GM23338 (cell line): ENCODE data around the gene IFNLR1. TPM values are rescaled to one million over a fixed set of nuclear protein-coding genes. Genes with fewer than 3 reads are reported as not detected.

Experiments used
- ATAC-seq: fragments of 200-7000 bp; cut with Tn5 transposase; 3 replicates; pipeline ENCODE4 v1.9.1; 2020
- DNase-seq: peaks from one replicate; pipeline ENCODE4 v3.0.0-alpha.2; 2015; ENCODE audit warnings: low spot score
- H2AFZ ChIP-seq: fragments of 200-600 bp; sonication (generic); 2 replicates; pipeline ENCODE4 v1.8.0; 2016; ENCODE audit warnings: antibody characterized with exemption, mild to moderate bottlenecking, moderate library complexity
- H3F3A ChIP-seq: fragments of 200-600 bp; sonication (generic); replicated peaks from 2 replicates; pipeline ENCODE4 v1.8.0; 2017; ENCODE audit warnings: antibody characterized with exemption, mixed run types, low read depth
- H3K27ac ChIP-seq: fragments of 200-600 bp; sonication (generic); 2 replicates; pipeline ENCODE4 v1.6.1; 2016; ENCODE audit warnings: low read depth
- H3K27me3 ChIP-seq: fragments of 200-600 bp; sonication (generic); 2 replicates; pipeline ENCODE4 v1.8.0; 2016; ENCODE audit warnings: mild to moderate bottlenecking, mixed run types, moderate library complexity; ENCODE audit not compliant: insufficient read depth
- H3K36me3 ChIP-seq: fragments of 200-600 bp; sonication (generic); 2 replicates; pipeline ENCODE4 v1.8.0; 2016; ENCODE audit warnings: mild to moderate bottlenecking; ENCODE audit not compliant: insufficient read depth
- H3K4me1 ChIP-seq: fragments of 200-600 bp; sonication (generic); 2 replicates; pipeline ENCODE4 v1.8.0; 2016; ENCODE audit warnings: mild to moderate bottlenecking, moderate library complexity; ENCODE audit not compliant: insufficient read depth
- H3K4me2 ChIP-seq: fragments of 200-600 bp; sonication (generic); 2 replicates; pipeline ENCODE4 v1.7.1; 2017; ENCODE audit warnings: mixed run types
- H3K4me3 ChIP-seq: fragments of 200-600 bp; sonication (generic); 2 replicates; pipeline ENCODE4 v1.6.1; 2016; ENCODE audit warnings: mixed run types
- H3K79me2 ChIP-seq: fragments of 200-600 bp; sonication (generic); replicated peaks from 2 replicates; pipeline ENCODE4 v1.8.0; 2017; ENCODE audit warnings: mild to moderate bottlenecking; ENCODE audit not compliant: insufficient read depth
- H3K9me2 ChIP-seq: fragments of 200-600 bp; sonication (generic); 2 replicates; pipeline ENCODE4 v1.8.0; 2017; ENCODE audit not compliant: insufficient read depth
- H4K20me1 ChIP-seq: fragments of 200-600 bp; sonication (generic); replicated peaks from 2 replicates; pipeline ENCODE4 v1.8.0; 2017; ENCODE audit warnings: mild to moderate bottlenecking; ENCODE audit not compliant: insufficient read depth
- H3K27ac Mint-ChIP-seq: 2 replicates; pipeline ENCODE4 v1.8.0; 2020; ENCODE audit warnings: inconsistent platforms, mild to moderate bottlenecking, moderate library complexity, mixed read lengths
- H3K27me3 Mint-ChIP-seq: 3 replicates; pipeline ENCODE4 v1.8.0; 2022; ENCODE audit warnings: low read depth, mild to moderate bottlenecking, moderate library complexity, mixed read lengths, inconsistent platforms; ENCODE audit not compliant: insufficient read depth, poor library complexity
- H3K36me3 Mint-ChIP-seq: 3 replicates; pipeline ENCODE4 v1.8.0; 2021; ENCODE audit warnings: low read depth, mild to moderate bottlenecking, inconsistent platforms, moderate library complexity, mixed read lengths
- H3K4me1 Mint-ChIP-seq: 3 replicates; pipeline ENCODE4 v1.8.0; 2020; ENCODE audit warnings: mild to moderate bottlenecking, inconsistent platforms, mixed read lengths
- H3K4me3 Mint-ChIP-seq: 3 replicates; pipeline ENCODE4 v1.8.0; 2021; ENCODE audit warnings: moderate library complexity, mild to moderate bottlenecking, inconsistent platforms, mixed read lengths
- H3K9me3 Mint-ChIP-seq: 3 replicates; pipeline ENCODE4 v1.8.0; 2020; ENCODE audit warnings: moderate library complexity, mild to moderate bottlenecking, inconsistent platforms, mixed read lengths
- CREB1 ChIP-seq: fragments of 250-450 bp; sonication (Bioruptor Pico); IDR thresholded peaks from 2 replicates; pipeline ENCODE4 v1.5.0; 2020; ENCODE audit warnings: low read depth, mild to moderate bottlenecking, moderate library complexity
- EZH2 ChIP-seq: fragments of 200-600 bp; sonication (generic); IDR thresholded peaks from one replicate; pipeline ENCODE4 v1.8.0; 2017; ENCODE audit warnings: antibody characterized with exemption, mild to moderate bottlenecking, low read depth; ENCODE audit not compliant: unreplicated experiment
- JUNB ChIP-seq: IDR thresholded peaks from one replicate; pipeline ENCODE4 v1.6.1; 2016; ENCODE audit warnings: antibody characterized with exemption; ENCODE audit not compliant: unreplicated experiment
- NANOG ChIP-seq: IDR thresholded peaks from 2 replicates; pipeline ENCODE4 v1.6.1; 2016; ENCODE audit warnings: antibody characterized with exemption, borderline replicate concordance
- POLR2AphosphoS5 ChIP-seq: IDR thresholded peaks from 2 replicates; pipeline ENCODE4 v1.6.1; 2016; ENCODE audit warnings: antibody characterized with exemption, low read depth
- REST ChIP-seq: IDR thresholded peaks from one replicate; pipeline ENCODE4 v1.6.1; 2018; ENCODE audit warnings: antibody characterized with exemption; ENCODE audit not compliant: unreplicated experiment
- STAT1 ChIP-seq: IDR thresholded peaks from one replicate; pipeline ENCODE4 v1.6.1; 2016; ENCODE audit warnings: antibody characterized with exemption; ENCODE audit not compliant: unreplicated experiment
- ZNF114 ChIP-seq: fragments of 250-450 bp; sonication (Bioruptor Pico); IDR thresholded peaks from 2 replicates; pipeline ENCODE4 v1.5.0; 2020; ENCODE audit warnings: mild to moderate bottlenecking, moderate library complexity
- ZNF462 ChIP-seq: fragments of 250-450 bp; sonication (Bioruptor Pico); IDR thresholded peaks from 2 replicates; pipeline ENCODE4 v1.5.0; 2020; ENCODE audit warnings: mild to moderate bottlenecking, moderate library complexity
- polyA plus RNA-seq: library from polyadenylated mRNA; unstranded; fragments of >200 nt; fragmentation: Nextera tagmentation; extraction: Ambion mirVana; gene quantifications from 2 replicates; pipeline ENCODE4 v1.2.1, GENCODE V29; 2016
- total RNA-seq: library from RNA; depleted of rRNA; stranded (reverse); fragments of >200 nt; shearing (Covaris generic); gene quantifications from 2 replicates; pipeline ENCODE4 v1.2.3, GENCODE V29; 2014

IFNLR1 gene
- total and polyA plus RNA-seq, 2 experiments from 2014 or later, result 4.2 to 6.2 TPM

DNA sequence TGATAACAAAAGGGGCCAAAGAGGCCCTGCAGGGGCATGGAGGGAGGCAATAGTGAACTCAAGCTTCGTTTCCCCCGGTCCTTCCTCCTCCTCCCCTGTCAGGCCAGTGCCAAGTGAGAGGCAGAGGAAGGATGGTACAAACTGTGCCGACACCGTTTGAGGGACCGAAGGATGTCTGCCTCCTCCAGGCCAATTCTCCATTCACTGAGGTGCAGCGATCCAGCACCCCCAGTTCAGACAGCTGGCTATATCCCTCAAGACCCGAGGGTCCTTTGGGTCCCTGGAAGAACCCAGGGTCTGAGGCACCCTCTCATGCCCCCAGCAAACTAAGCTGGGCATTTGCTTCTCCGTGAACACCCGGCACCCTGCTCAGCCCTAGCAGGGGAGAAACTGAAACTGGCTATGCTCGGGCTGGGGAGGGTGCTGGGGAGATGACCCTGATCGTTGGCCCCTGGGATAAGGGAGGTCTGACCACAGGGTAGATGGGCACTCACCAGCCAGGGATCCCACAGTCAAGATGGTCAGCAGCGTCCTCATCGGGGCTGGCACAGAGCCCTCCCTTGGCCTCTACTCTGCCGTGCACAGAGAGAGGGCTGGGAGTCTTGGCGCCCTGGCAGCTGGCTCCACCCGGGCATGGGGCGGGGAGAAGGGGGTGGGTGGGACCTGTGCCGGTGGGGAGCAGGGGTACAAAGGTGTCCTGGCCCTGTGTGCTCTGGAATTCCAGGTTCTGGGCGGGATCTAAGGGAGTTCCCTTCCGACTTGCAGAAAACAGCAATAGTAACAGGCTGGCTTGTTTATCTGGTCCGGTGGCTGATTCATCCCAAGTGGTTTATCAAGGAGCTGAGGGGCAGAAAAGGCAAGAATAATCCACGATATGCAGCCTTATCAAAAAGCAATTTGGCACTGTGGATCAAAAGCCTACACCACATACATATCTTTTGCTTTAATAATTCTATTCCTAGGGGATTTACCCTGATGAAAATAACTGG lies 44.2 kb downstream of the IFNLR1 start, which contains the start of gene IL22RA1 (continued):
- TF ChIP-seq ZNF462, result no peak
- TF ChIP-seq JUNB, result no peak
- no peak for TF ChIP-seq STAT1
- no peak for TF ChIP-seq CREB1 (CRISPR knock-in tag)
- no peak for TF ChIP-seq EZH2
- TF ChIP-seq NANOG, result no peak
- TF ChIP-seq POLR2AphosphoS5, result no peak

DNA sequence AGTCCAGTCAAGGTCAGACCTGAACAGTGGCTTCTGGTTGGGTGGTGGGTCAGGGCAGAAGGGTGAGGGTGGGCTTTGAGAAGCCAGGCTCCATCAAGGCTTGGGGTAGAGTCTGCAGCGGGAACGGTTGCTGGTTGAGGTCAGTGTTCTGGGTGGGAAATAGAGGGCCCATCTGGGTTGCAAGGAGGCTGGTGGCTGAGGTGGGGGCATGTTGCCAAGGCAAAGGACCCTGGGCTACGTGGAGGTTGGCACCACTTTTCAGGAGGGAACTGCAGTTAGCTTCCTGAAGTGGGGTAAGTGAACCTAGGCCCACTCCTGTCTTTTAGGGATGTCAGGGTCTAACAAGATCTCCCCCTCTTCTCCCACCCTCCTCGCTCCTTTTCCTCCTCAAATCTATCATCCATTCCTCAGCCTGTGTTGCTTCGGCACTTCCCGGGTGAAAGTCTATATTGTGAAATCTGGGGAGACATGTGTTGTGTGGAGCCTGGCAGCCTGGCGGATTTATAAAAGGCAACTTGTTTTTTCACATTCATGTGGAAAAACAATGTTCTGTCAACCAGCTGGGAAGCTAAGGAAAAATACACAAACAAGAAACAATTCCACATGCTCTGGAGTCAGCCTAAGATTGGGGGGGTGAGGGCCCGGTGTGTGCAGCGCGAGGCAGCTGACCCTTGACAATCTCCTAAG lies 45.6 kb downstream of the IFNLR1 start:
- Mint-ChIP-seq H3K27ac (no peak overlapping the region), H3K27me3 (peaks cover 11% of the 10 kb centered on the region), H3K4me1 (no peaks in the 10 kb centered on the region; the same call in 1 of the 3 replicates), H3K4me3 (no peak overlapping the region), H3K36me3 (no peaks in the 10 kb centered on the region), H3K9me3 (no peaks in the 10 kb centered on the region)
- Histone ChIP-seq H3K27me3 (no peaks in the 10 kb centered on the region), H4K20me1 (no peaks in the 10 kb centered on the region), H3K9me2 (no peaks in the 10 kb centered on the region), H3K4me1 (no peaks in the 10 kb centered on the region), H3F3A (no peaks in the 10 kb centered on the region), H3K27ac (no peak overlapping the region), H2AFZ (no peak overlapping the region), H3K4me2 (no peak overlapping the region), H3K79me2 (no peaks in the 10 kb centered on the region), H3K36me3 (no peaks in the 10 kb centered on the region), H3K4me3 (no peak overlapping the region)
- no peak for TF ChIP-seq REST
- TF ChIP-seq CREB1 (CRISPR knock-in tag), result no peak
- no peak for TF ChIP-seq ZNF114 (CRISPR knock-in tag)
- ATAC-seq (no peak), DNase-seq (no peak)
